NCI-H2107 treated with DMSO at 0.1 percent for 48 hours (cell line): ENCODE data around the gene TEKT5.
"Not testable (repeated sequence)": the region's sequence is repeated elsewhere in the genome, so short reads cannot be mapped to it uniquely, and the experiment has no call there.

Experiments
- DNase-seq: peaks from one replicate; lab custom pipeline; 2025; ENCODE audit not compliant: unreplicated experiment; lab: John Stamatoyannopoulos, UW

TEKT5 gene

DNA sequence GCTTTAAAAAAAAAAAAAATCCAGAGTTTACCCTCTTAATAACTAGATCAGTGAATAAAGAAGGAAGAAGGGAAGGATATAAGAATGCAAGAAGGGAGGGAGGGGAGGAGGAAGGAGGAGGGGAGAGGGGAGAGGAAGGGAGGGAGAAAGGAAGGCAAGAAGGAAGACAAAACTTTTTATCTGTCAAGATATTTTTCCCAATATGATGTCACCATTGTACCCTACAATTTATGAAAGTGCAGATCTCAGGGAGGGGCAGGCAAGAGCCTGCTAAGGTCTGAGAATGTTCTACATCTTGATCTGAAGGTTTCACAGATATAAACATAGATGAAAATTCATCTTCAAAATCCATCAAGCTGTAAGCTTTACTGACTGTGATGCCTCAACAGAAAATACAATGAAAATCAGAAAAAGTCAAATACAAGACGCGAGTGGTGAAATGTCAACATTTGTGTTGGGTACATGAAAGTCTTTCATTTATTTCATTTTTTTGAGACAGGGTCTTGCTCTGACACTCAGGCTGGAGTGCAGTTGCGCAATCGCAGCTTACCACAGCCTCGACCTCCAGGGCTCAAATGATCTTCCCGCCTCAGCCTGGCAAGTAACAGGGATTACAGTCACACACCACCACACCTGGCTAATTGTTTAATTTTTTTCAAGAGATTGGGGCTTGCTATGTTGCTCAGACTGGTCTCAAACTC, 57.2 kb downstream of the TEKT5 start:
- no peak for DNase-seq

DNA sequence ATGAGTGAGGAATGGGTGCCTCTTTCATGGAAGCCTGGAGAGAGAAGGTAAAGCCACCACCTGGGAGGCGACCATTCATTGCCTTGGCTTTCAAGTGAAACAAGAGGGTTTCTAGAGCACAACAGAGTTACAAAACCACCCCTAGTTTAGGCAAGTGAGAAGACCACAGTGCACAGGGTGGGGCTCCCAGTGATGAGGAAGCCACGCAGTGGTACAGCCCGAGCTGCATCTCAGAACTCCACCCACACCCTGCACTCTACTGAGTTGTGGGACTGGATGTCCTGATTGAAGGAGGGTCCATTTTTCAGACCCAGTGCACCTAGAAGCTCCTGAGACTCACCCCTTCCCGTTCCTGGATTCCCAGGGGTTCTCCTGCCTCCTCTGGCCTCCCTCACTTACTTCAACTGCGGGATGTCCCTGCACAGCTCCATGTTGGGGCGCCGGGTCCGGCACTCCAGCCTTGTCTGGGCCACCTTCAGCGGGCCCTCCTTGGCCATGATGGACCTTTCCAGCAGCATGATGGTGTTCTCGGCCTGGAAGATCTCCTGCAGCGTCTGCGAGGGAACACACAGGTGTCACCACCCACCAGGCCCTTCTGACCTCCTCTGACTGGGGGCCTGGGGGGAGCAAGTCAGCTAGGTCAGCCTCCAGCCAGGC, 59.2 kb downstream of the TEKT5 start:
- DNase-seq = no peak

DNA sequence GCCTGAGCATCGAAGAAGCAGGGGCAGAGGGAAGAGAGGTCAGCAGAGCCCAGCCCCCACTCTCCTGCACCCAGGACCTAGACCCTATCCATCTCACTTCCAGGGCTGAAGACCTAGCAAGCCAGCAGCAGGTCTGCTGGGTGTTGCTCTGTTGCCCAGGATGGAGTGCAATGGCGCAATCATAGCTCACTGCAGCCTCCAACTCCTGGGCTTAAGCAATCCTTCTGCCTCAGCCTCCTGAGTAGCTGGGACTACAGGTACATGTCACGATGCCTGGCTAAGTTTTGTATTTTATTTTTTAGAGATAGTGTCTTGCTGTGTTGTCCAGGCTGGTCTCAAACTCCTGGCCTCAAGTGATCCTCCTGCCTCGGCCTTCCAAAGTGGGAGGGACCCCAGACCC, 61.3 kb downstream of the TEKT5 start:
- not testable (repeated sequence) for DNase-seq

DNA sequence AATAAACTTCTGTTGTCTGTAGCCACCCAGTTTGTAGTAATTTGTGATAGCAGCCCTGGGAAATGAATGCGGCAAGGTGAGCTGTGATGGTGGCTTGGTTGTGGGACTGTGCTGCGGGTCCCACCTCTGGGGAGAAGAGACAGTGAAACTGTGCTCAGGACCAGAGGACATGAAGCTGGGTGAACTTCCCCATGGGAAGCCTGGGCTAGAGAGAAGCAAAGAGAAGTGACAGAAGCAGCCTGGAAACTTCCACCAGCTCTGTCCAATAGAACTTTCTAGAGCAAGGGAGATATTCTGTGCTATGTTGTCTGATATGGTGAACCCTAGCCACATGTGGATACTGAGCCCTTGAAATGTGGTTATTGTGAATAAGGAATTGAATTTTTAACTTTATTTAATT, 62.8 kb downstream of the TEKT5 start:
- no peak for DNase-seq

DNA sequence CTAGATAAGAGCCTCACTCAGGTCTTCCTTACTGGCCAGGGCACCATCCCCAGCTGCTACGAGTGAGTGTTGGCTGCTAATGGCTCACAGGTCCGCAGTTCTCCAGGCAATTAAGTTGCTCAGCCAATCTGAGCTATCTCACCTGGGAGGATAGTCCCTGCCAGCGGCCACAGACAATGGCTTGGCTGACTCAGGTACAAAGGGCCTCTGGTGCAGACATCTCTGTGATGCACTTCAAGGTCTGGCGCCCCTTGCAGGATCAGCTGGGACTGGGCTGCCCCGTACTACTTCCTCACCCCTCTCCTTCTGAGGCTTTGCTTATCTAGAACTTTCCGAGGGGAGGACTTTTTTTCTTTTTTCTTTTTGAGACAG, 65.2 kb downstream of the TEKT5 start:
- DNase-seq = no peak

DNA sequence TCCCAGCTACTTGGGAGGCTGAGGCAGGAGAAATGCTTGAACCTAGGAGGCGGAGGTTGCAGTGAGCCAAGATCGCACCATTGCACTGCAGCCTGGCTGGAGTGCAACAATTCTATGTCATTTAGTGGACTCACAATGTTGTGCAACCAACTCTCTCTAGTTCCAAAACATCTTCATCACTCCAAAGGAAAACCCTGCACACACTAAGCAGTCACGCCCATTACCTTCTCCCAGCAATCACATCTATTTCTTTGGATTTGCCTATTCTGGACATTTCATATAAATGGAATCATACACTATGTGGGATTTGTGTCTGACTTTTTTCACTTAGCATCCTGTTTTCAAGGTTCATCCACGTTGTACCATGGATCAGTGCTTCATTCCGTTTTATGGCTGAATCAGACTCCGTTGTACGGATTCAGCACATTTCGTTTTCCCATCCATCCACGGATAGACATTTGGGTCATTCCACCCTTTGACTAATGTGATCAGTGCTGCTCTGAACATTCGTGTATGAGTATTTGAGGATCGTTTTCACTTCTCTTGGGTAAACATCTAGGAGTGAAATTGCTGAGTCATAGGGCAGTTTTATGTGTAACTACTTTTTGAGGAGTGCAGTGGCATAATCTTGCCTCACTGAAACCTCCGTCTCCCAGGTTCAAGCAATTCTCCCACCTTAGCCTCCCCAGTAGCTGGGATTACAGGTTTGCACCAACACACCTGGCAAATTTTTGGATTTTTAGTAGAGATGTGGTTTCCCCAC, 69.0 kb downstream of the TEKT5 start:
- DNase-seq = no peak

DNA sequence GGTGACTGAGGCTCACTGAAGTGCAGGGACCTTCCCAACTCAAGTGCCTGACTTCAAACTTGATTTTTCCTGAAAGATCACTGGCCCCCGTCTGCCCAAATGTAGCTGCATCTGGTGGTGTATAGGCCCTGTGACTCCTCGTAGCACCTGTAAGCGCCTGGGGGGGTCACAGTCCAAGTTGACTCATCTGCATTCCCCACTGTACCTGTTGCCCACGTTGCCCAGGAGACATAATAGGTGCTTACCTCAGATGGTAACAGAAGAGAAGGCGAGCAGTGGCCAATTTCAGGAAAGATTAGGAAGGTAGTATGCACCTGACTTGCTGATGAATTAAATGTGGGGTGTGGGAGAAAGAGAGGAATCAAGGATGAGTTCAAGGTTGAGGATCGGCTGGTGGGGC, 70.2 kb downstream of the TEKT5 start:
- DNase-seq = no peak

DNA sequence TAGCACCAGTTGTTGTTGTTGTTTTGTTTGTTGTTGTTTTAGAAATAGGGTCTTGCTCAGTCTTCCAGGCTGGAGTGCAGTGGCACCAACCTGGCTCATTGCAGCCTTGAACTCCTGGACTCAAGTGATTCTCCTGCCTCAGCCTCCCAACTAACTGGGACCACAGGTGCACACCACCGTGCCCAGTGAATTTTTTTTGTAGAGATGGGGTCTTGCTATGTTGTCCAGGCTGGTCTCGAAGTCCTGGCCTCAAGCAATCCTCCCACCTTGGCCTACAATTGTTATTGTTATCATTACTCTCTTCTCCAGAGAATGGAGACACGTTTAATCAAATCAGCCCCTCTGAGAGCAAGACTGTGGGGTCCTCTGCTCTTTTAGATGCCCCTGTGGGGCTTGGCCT, 71.7 kb downstream of the TEKT5 start:
- DNase-seq = no peak

DNA sequence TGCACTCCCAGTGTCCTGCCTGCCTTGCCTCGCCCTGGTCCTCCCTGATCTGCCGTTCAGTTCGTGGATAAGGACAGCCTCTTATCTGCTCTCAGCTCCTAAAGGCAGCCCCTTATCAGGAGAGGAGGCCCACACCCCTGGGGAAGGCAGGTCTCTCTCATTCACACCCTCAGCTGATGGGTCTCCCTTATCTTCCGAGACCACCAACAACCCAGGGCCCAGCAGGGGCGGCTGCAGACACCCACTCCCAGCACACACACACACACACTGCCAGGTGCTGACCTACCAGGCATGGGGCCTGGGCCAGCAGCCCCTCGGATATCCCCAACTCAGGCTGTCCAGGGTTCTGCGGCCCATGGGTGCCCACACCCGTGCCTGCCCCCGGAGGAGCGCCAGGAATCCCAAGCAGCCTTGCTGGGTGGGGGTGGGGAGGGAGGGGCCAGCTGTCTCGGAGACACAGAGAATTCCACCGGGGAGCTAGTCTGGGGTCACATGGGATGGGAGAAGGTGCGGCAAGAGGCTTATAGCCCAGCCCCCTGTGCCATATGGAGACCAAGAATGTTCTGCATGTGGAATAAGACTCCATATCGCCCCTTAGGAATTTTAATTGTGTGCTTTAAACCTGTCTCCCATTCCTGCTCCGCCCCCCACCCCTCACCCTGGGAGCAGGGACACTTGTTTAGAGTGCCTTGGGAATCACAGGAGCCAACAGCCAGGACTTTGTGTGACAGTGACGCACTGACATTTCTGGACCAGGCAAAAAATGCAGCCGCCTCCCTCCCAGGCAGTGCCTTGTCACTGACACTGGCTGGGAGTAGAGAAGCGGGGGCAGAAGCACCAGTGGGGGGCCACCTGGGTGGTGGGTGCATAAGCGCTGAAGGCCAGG, 72.5 kb downstream of the TEKT5 start:
- DNase-seq = no peak

DNA sequence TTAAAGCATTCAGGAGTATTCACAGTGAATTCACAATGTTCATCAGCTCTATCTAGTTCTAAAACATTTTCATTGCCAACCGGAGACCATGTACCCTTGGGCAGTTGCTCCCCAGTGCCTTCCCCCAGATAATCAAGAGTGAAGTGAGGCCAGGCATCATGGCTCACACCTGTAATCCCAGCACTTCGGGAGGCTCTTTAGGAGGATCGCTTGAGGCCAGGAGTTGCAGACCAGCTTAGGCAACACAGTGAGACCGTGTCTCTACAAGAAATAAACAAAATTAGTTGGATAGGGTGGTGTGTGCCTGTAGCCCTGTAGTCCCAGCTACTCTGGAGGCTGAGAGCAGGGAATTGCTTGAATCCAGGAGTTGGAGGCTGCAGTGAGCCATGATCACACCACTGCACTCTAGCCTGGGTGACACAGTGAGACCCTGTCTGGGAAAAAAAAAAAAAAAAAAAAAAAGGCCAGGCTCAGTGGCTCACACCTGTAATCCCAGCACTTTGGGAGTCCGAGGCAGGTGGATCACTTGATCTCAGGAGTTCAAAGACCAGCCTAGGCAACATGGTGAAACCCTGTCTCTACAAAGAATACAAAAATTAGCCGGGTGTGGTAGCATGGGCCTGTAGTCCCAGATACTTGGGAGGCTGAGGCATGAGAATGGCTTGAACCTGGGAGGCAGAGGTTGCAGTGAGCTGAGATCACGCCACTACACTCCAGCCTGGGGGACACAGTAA, 73.3 kb downstream of the TEKT5 start:
- DNase-seq = not testable (repeated sequence)

DNA sequence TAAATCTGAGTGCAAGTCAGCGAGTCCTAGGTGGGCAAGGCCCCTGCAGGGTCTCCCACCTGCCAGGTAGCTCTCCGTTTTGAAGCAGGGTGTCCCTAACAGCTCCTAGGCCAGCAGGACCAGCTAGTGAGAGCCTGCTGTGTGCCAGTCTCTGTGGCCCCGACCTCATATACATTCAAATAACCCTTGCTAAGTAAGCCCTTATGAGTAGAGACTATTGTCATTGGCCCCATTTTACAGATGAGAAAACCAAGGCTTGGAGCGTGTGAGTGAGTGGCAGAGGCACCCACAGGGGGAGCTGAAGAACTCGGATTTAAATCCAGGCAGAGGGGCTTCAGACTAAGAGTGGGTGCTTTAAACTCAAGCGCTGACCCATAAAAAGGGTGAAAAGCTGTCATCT, 74.6 kb downstream of the TEKT5 start:
- DNase-seq = no peak

DNA sequence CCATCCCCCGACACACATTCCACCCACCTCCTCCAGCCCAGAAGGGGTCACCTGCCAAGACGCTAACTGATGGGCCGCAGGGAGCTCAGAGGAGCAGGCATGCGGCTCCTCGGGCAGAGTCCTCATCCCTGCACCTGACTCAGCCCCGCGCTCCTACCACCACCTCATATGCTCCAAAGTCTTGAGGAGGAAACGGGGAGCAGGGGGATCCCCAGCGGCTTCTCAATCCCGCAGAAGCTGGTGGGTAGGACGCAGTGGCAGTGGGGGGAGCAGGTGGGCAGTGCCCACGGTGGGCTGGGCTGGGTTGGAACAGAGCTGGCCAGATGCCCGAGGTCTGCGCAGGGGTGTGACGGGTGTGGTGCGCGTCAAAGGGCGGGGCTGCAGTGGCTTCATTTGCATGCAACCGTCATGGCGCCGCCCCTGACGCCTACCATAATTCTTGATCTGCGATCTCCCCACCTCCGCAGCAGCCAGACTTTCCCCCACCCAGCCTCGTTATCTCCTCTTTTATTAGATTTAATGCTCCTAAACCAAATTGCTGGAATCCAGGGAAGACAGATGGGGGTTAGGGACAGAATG, 75.4 kb downstream of the TEKT5 start:
- no peak for DNase-seq

DNA sequence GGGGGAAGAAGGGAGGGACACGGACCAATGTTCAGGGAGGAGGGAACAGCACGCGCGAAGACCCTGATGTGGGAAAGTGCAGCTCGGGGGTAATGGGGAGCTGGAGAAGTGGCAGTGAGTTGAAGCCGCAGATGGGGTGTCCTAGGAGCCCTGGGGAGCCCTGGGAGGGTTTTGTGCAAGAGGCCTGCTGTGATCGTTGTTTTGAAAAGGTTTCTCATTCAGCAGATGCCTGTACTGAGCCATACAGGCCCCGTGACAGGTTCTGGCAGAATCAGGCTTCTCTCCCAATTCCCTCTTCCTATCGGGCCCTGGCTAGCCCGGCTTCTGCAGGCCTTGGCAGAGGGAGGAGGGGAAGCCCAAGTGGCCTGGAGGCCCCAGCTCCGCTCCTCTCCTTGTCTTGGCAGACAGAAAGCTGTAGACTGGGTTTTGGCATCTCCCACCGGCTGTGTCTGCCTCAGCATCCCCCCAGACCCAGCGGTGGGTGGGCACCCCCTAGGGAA, 76.0 kb downstream of the TEKT5 start:
- no peak for DNase-seq

DNA sequence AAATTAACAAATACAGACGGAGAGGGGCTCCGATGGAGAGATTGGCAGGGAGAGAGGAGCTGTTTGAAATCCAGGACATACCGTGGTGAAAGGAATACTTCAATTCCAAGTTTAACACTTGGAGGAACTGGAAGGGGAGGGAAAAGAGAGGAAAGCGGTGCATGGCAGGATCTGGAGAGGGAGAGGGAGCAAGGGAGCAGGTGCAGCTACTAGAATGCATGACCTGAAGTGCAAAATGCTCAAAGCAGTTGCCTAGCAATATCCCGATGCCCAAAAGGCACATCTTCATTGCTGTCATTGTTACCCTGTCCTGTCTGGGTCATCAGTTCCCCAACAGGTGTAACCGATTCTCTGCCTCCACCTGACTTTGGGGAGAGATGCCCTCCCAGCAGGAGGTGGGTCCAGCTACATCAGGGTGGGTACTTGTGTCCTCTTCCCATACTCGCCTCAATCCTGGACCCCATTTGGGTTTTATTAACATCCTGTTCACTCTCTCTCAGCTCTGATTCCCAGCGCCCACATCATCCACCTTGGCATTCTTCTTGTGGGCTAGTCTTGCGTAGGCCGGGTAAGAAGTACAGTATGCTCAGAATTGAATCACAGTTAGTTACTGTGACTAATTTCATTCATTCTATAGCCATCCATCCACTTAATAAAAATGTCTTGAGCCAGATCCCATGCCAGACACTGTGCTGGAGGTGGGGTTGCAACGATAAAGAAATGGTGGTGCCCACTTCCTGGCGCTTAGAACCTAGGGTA, 76.9 kb downstream of the TEKT5 start:
- peak; percentile 17 for DNase-seq

DNA sequence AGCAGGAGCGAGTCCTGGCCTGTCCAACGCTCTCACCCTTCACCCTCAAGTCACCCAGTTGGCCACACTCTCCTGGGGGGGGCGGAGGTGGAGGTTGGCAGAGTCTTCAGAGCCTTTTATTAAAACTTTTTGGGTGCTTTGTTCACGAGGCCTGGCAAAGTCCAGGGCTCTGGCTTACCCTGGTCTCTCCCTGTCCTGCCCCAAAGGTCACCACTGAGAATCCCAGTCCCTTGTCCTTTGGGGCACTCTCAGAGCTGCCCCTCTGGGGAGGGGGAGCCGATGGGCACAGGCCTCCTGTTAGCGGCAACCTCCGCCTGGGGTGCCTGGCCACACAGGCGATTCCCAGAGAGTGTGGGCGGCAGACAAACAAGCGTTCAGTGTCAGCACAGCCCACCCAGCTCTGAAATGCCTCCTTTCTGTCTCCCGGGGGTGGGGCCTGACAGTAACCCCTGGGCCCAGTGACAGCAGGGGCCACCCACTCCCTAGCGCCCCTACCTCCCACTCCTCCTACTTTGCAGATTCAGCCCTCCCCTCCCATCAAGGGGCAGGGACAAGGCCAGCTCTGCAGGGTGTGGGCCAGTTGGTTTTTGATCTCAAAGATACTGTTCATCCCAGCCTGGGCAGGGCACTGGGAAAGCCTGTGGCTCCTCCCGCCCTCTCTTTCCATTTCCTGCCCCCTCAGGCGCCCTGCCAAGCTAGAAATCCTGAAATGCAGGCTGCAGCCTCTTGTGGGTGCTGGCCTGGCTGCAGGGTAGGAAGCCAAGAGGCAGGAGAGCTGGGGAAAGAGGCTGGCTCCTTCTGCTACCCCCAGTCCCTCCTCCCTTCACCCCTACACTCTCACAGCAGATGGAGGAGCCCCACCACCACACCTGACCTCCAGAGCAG, 77.7 kb downstream of the TEKT5 start:
- no peak for DNase-seq

DNA sequence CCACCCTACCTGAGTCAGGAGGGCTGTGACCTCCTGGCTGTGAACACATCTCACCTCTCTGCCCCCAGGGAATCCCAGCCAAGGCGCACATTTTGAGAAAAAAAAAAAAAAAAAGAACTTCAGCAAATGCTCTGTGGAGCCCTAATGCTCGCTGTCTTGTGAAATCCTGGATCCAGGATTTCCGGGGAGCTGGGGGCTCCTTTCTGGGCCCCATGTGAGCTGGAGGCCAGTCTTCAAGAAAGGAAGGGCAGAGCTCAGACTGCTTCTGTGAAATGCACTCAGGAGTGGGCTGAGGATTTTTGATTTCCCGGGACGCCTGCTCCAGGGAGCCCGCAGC, 78.3 kb downstream of the TEKT5 start:
- DNase-seq = no peak

DNA sequence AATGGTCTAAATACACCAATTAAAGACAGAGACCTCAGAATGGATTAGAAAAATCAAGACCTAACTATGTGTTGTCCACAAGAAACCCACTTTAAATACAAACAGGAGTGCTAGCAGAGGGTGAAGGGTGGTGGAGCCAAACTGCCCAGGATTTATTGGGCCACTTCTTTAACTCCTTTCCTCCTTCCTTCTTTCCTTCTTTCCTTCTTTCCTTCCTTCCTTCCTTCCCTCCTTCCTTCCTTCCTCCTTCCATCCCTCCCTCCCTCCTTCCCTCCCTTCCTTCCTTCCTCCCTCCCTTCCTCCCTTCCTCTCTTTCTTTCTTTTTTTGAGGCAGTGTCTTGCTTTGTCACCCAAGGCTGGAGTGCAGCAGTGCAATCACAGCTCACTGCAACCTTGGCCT, 80.0 kb downstream of the TEKT5 start:
- DNase-seq = no peak

DNA sequence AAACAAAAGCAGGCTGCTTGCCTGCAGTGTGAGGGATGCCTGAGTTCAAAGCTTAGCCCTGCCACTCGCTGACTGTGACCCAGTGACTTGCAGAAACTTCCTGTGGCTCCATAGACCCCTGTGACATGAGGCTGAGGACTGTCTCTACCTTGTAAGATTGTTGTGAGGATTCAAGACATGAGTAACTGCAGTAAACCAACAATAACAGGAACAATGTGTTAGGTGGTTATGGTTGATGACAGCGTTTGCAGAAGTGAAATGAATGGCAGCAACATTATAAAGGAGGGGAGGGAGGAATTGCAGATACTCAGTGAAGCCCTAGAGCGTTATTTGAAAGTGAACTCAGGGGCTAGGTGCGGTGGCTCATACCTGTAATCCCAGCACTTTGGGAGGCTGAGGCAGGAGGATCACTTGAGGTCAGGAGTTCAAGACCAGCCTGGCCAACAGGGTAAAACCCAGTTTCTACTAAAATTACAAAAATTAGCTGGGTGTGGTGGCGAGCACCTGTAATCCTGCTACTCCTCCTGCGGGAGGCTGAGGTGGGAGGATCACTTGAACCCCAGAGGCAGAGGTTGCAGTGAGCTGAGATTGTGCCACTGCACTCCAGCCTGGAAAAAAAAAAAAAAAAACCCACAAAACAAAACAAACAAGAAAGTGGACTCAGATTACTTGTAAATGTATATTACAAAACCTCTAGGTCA, 80.8 kb downstream of the TEKT5 start:
- DNase-seq = no peak
